ENCODE results near the gene DNAJA1.

DNAJA1 gene

GRCh38 chr9:33049680-33050361 lies 24.7 kb downstream of the DNAJA1 start:
- ChIA-PET CTCF (no interaction called here), POLR2A (ENCODE audit: low non-redundant PET) (no interaction called here)
- no peak overlapping the region for H3K27ac ChIP-seq
- DNase-seq (ENCODE audit: low spot score): no peak
- TF ChIP-seq, protein P1, sequence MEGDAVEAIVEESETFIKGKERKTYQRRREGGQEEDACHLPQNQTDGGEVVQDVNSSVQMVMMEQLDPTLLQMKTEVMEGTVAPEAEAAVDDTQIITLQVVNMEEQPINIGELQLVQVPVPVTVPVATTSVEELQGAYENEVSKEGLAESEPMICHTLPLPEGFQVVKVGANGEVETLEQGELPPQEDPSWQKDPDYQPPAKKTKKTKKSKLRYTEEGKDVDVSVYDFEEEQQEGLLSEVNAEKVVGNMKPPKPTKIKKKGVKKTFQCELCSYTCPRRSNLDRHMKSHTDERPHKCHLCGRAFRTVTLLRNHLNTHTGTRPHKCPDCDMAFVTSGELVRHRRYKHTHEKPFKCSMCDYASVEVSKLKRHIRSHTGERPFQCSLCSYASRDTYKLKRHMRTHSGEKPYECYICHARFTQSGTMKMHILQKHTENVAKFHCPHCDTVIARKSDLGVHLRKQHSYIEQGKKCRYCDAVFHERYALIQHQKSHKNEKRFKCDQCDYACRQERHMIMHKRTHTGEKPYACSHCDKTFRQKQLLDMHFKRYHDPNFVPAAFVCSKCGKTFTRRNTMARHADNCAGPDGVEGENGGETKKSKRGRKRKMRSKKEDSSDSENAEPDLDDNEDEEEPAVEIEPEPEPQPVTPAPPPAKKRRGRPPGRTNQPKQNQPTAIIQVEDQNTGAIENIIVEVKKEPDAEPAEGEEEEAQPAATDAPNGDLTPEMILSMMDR (conservative IDR thresholded peaks at IDR 0.05; ENCODE audit: low read depth): no peak

- TF ChIP-seq, protein P1 (conservative IDR thresholded peaks at IDR 0.05; ENCODE audit: low read depth): no peak
- POLR2A ChIA-PET (ENCODE audit: low non-redundant PET): no interaction called here
- DNase-seq (ENCODE audit: low spot score): no peak
- no peak overlapping the region for H3K27ac ChIP-seq
- CTCF ChIA-PET: no interaction called here
Measured at GRCh38 chr9:33051144-33051543, 26.1 kb downstream of the DNAJA1 start.

- ChIA-PET POLR2A (ENCODE audit: low non-redundant PET) (no interaction called here), CTCF (interaction anchor here (0.5 kb wide), 1 partner anchor 11 kb away, joined by 3 read pairs; the partner anchor contains the start of gene SMU1)
- DNase-seq (ENCODE audit: low spot score): no peak
- TF ChIP-seq, protein P1 (conservative IDR thresholded peaks at IDR 0.05; ENCODE audit: low read depth): no peak
- no peak overlapping the region for H3K27ac ChIP-seq
Measured at GRCh38 chr9:33065157-33066076, 40.3 kb downstream of the DNAJA1 start.

DNA sequence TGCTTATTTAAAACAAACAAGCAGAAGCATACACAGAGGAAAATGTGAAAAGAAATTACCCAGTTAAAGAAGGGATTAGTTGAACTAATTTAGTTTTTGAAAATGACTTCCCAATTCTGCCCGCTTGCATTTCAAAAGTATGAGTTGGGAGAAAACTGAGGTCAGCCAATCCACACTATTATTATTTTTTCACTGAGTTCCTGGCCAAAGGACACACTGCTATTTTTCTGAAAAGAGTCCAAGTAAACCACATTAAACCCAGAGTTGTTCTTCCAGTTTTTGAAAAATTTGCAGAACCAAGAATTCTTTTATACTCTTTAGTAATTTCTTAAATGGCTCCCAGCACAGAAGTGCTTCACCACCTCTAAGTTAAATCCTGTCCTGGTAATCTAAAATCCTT lies 43.9 kb downstream of the DNAJA1 start:
- DNase-seq (ENCODE audit: low spot score): no peak
- POLR2A ChIA-PET (ENCODE audit: low non-redundant PET): no interaction called here
- TF ChIP-seq, protein P1 (conservative IDR thresholded peaks at IDR 0.05; ENCODE audit: low read depth): no peak
- no peak overlapping the region for H3K27ac ChIP-seq
- CTCF ChIA-PET: interaction anchor here (1.6 kb wide), 1 partner anchor 157 kb away, joined by 3 read pairs; no protein-coding TSS in a partner anchor

- peak; percentile 98 for DNase-seq (ENCODE audit: low spot score)
- TF ChIP-seq, protein P1 (conservative IDR thresholded peaks at IDR 0.05; ENCODE audit: low read depth): no peak
- peak within 1 kb of the TSS; percentile 84 for H3K27ac ChIP-seq
- ChIA-PET CTCF (interaction anchor here (0.6 to 0.8 kb wide), 3 partner anchors 11 to 150 kb away, joined by 3 read pairs; no protein-coding TSS in a partner anchor), POLR2A (ENCODE audit: low non-redundant PET) (interaction anchor here (1.0 kb wide), 1 partner anchor 150 kb away, joined by 3 read pairs; no protein-coding TSS in a partner anchor)
Measured at GRCh38 chr9:33076046-33077004, 51.3 kb downstream of the DNAJA1 start, which contains the start of gene SMU1. Gene SMU1 (minus strand): TSS chr9:33076674. CDS start chr9:33076608, 66 bp downstream.
